HepG2 (cell line): ENCODE results near the gene SPI1. TPM values are rescaled to one million over a fixed set of nuclear protein-coding genes. Genes with fewer than 3 reads are reported as not detected.

ENCODE experiments used
- ATAC-seq: fragments of 200-7000 bp; cut with Tn5 transposase; 3 replicates; pipeline ENCODE4 v1.9.1; 2020; ENCODE audit warnings: mild to moderate bottlenecking, moderate library complexity
- BruUV-seq: library from RNA; stranded (reverse); fragments of 400-500 nt; replicated peaks from 2 replicates; lab custom pipeline; 2021; lab: Mats Ljungman, UMichigan
- CTCF ChIA-PET: fragments of 300-600 bp; formaldehyde crosslinking; extraction: SDS; loops from one replicate; lab custom pipeline; 2021; ENCODE audit warnings: low total read pairs, inconsistent platforms, low intra/inter-chr PET ratio; lab: Yijun Ruan, JAX
- POLR2A ChIA-PET: fragments of 350-600 bp; sonication (Branson Sonifier 250); formaldehyde crosslinking; loops from one replicate; lab custom pipeline; 2020; ENCODE audit warnings: antibody characterized with exemption, inconsistent platforms; lab: Yijun Ruan, JAX
- DNase-seq: peaks from one replicate; pipeline ENCODE4 v3.0.0-alpha.2; 2015; ENCODE audit warnings: low spot score
- FAIRE-seq: peaks from 3 replicates; lab custom pipeline; 2011; peaks lifted over from hg19 to GRCh38; lab: Jason Lieb, UNC
- H2AFZ ChIP-seq: one replicate; pipeline ENCODE4 v1.6.1; 2011; ENCODE audit warnings: low read length, inconsistent platforms
- H3K27ac ChIP-seq: fragments of 300-600 bp; 3 replicates; pipeline ENCODE4 v1.8.0; 2011; ENCODE audit warnings: mixed run types, mild to moderate bottlenecking, mixed read lengths, low read length, inconsistent platforms; ENCODE audit not compliant: insufficient read depth; ENCODE audit errors: extremely low read length
- H3K27me3 ChIP-seq, 2 experiments: fragments of 200-600 bp in 1 of 2; 2 replicates in 1 of 2; 3 replicates in 1 of 2; pipeline versions ENCODE4 v1.6.0 to v1.8.0; 2011; ENCODE audit warnings: low read length in 2 of 2, mild to moderate bottlenecking in 2 of 2, moderate library complexity in 2 of 2, inconsistent platforms in 1 of 2; ENCODE audit not compliant: insufficient read depth in 2 of 2, control insufficient read depth in 1 of 2
- H3K36me3 ChIP-seq, 2 experiments: fragments of 200-600 bp in 1 of 2; replicated peaks in 1 of 2; 2 replicates in 1 of 2; 3 replicates in 1 of 2; pipeline versions ENCODE4 v1.5.1 to v1.8.0; 2011; ENCODE audit warnings: low read length in 2 of 2, inconsistent platforms in 1 of 2; ENCODE audit not compliant: insufficient read depth in 2 of 2, control insufficient read depth in 1 of 2
- H3K4me1 ChIP-seq: 2 replicates; pipeline ENCODE4 v1.5.1; 2012; ENCODE audit warnings: low read length, inconsistent platforms; ENCODE audit not compliant: insufficient read depth
- H3K4me2 ChIP-seq: 2 replicates; pipeline ENCODE4 v1.6.0; 2011; ENCODE audit warnings: low read depth, low read length, inconsistent platforms
- H3K4me3 ChIP-seq, 3 experiments: fragments of 200-600 bp in 1 of 3; sonication (generic), shearing (Covaris generic) in 1 of 3; replicated peaks in 1 of 3; 2 replicates each; pipeline ENCODE4 v1.5.1; 2011 to 2016; ENCODE audit warnings: low read length in 3 of 3, inconsistent platforms in 2 of 3, low read depth in 2 of 3, mild to moderate bottlenecking in 2 of 3, control low read depth in 1 of 3, mixed read lengths in 1 of 3; ENCODE audit not compliant: insufficient read depth in 1 of 3
- H3K79me2 ChIP-seq: one replicate; pipeline ENCODE4 v1.6.1; 2011; ENCODE audit warnings: low read length, inconsistent platforms; ENCODE audit not compliant: insufficient read depth
- H3K9ac ChIP-seq: 2 replicates; pipeline ENCODE4 v1.6.0; 2011; ENCODE audit warnings: mild to moderate bottlenecking, low read depth, low read length, inconsistent platforms; ENCODE audit not compliant: insufficient read depth
- H3K9me3 ChIP-seq: 2 replicates; pipeline ENCODE4 v1.5.1; 2012; ENCODE audit warnings: mild to moderate bottlenecking, low read length
- H4K20me1 ChIP-seq: 2 replicates; pipeline ENCODE4 v1.6.0; 2011; ENCODE audit warnings: inconsistent platforms, mild to moderate bottlenecking, low read length, moderate library complexity; ENCODE audit not compliant: insufficient read depth
- DPF2 ChIP-seq: sonication (generic); formaldehyde crosslinking; IDR thresholded peaks from 2 replicates; pipeline ENCODE4 v1.4.0; 2020; ENCODE audit warnings: mild to moderate bottlenecking, low read depth, missing genetic modification reagents, borderline replicate concordance
- IRF2 ChIP-seq: IDR thresholded peaks from 2 replicates; pipeline ENCODE4 v1.6.1; 2018; ENCODE audit warnings: missing genetic modification reagents, missing compliant biosample characterization
- LCORL ChIP-seq, 2 experiments: fragments of 450-650 bp in 1 of 2; sonication (generic) in 1 of 2; formaldehyde crosslinking in 1 of 2; IDR thresholded peaks; 2 replicates each; pipeline versions ENCODE4 v1.5.0 to v1.6.1; 2017 to 2020; ENCODE audit warnings: antibody characterized with exemption in 1 of 2, missing genetic modification reagents in 1 of 2
- NR2F6 ChIP-seq, 2 experiments: IDR thresholded peaks; 2 replicates each; pipeline ENCODE4 v1.6.1; 2016; ENCODE audit warnings: antibody characterized with exemption in 1 of 2, mild to moderate bottlenecking in 1 of 2
- PATZ1 ChIP-seq: sonication (generic); formaldehyde crosslinking; IDR thresholded peaks from 2 replicates; pipeline ENCODE4 v1.4.0; 2020; ENCODE audit warnings: missing genetic modification reagents
- RAD21 ChIP-seq: fragments of 450-650 bp; formaldehyde crosslinking; IDR thresholded peaks from 2 replicates; pipeline ENCODE4 v1.5.0; 2020; ENCODE audit warnings: mild to moderate bottlenecking
- RFXANK ChIP-seq: IDR thresholded peaks from 2 replicates; pipeline ENCODE4 v1.6.1; 2016
- SAP130 ChIP-seq: IDR thresholded peaks from 2 replicates; pipeline ENCODE4 v1.6.1; 2016; ENCODE audit warnings: low read depth
- SOX5 ChIP-seq: IDR thresholded peaks from 2 replicates; pipeline ENCODE4 v1.6.1; 2016; ENCODE audit warnings: borderline replicate concordance
- TCF7L2 ChIP-seq: IDR thresholded peaks from 2 replicates; pipeline ENCODE4 v1.6.1; 2011; ENCODE audit warnings: mild to moderate bottlenecking, low read depth, low read length, moderate library complexity
- THAP8 ChIP-seq: sonication (generic); formaldehyde crosslinking; IDR thresholded peaks from 2 replicates; pipeline ENCODE4 v1.5.1; 2020; ENCODE audit warnings: missing genetic modification reagents, mild to moderate bottlenecking, borderline replicate concordance
- XRCC5 ChIP-seq: fragments of 200-400 bp; formaldehyde crosslinking; optimal IDR thresholded peaks from 2 replicates; pipeline ENCODE3; 2017; ENCODE audit warnings: mild to moderate bottlenecking, low read length
- ZNF180 ChIP-seq: sonication (generic); formaldehyde crosslinking; IDR thresholded peaks from 2 replicates; pipeline ENCODE4 v1.4.0; 2020; ENCODE audit warnings: low read depth, missing genetic modification reagents, borderline replicate concordance
- ZNF484 ChIP-seq: sonication (generic); formaldehyde crosslinking; IDR thresholded peaks from 2 replicates; pipeline ENCODE4 v1.5.1; 2020; ENCODE audit warnings: mild to moderate bottlenecking, low read depth, missing genetic modification reagents, borderline replicate concordance
- ZNF501 ChIP-seq: sonication (generic); formaldehyde crosslinking; IDR thresholded peaks from 2 replicates; pipeline ENCODE4 v1.5.1; 2020; ENCODE audit warnings: mild to moderate bottlenecking, moderate library complexity, missing genetic modification reagents
- ZNF562 ChIP-seq: sonication (generic); formaldehyde crosslinking; IDR thresholded peaks from 2 replicates; pipeline ENCODE4 v1.8.0; 2022; ENCODE audit warnings: missing genetic modification reagents, borderline replicate concordance
- ZNF792 ChIP-seq: IDR thresholded peaks from 2 replicates; pipeline ENCODE4 v1.6.1; 2016
- ZSCAN30 ChIP-seq: sonication (generic); formaldehyde crosslinking; IDR thresholded peaks from 2 replicates; pipeline ENCODE4 v1.5.0; 2020; ENCODE audit warnings: mild to moderate bottlenecking, missing genetic modification reagents
- WGBS: methylation state at CpG from one replicate; pipeline ENCODE4 v1.1.6; 2017; ENCODE audit warnings: low lambda C conversion rate; 5-methylcytosine and 5-hydroxymethylcytosine counted together
- in situ Hi-C: cut with HindIII; loops from 2 replicates; pipeline ENCODE4 v1.10.0; 2017; ENCODE audit warnings: low pct_unique_long_range_greater_than_20kb; ENCODE audit not compliant: extremely low pct_ligation_motif_present
- intact Hi-C: fragments of 100-400 bp; cut with micrococcal nuclease; formaldehyde crosslinking; loops from one replicate; pipeline ENCODE4 v1.10.0; 2022; ENCODE audit not compliant: unreplicated experiment
- polyA plus RNA-seq, 8 experiments: library from polyadenylated mRNA; depleted of rRNA in 3 of 8; stranded (reverse) in 7 of 8; unstranded in 1 of 8; fragments of >200 nt; fragmentation: Illumina TruSeq in 4 of 8; extraction: Trizol in 4 of 8; gene quantifications; 2 replicates each; pipeline versions ENCODE4 v1.2.1 to v1.2.3, GENCODE V29; 2011 to 2016; ENCODE audit warnings: low read depth in 4 of 8, missing spikeins in 1 of 8, mixed read lengths in 1 of 8; ENCODE audit not compliant: insufficient read depth in 1 of 8
- total RNA-seq, 5 experiments: library from RNA; depleted of rRNA; stranded (reverse); fragments of >200 nt; fragmentation: Illumina TruSeq; extraction: Trizol; gene quantifications; 2 replicates each; pipeline ENCODE4 v1.2.3, GENCODE V29; 2016; ENCODE audit warnings: low read depth in 1 of 5
- TF ChIP-seq, protein P1 (sequence below): sonication (generic); formaldehyde crosslinking; conservative IDR thresholded peaks from 2 replicates; pipeline ENCODE4 v1.8.0; 2022; ENCODE audit warnings: missing genetic modification reagents
- TF ChIP-seq, protein P2 (sequence below): sonication (generic); IDR thresholded peaks from 2 replicates; pipeline ENCODE4 v1.6.1; 2016; ENCODE audit warnings: low read depth, borderline replicate concordance

The SPI1 gene
- total and polyA plus RNA-seq, 2 of the 13 experiments (the other 11 are each of a cell fraction or from before 2014, with no cell fraction given) = not detected

- no peak for TF ChIP-seq TCF7L2
- no peak for TF ChIP-seq ZNF562 (CRISPR knock-in tag)
- TF ChIP-seq RAD21 (CRISPR knock-in tag) = no peak
- no peak for TF ChIP-seq PATZ1 (CRISPR knock-in tag)
- TF ChIP-seq ZSCAN30 = no peak
- TF ChIP-seq NR2F6 (IDR thresholded peaks at IDR 0.05) = no peak
- no peak for TF ChIP-seq NR2F6 (CRISPR knock-in tag; IDR thresholded peaks at IDR 0.05)
- no peak for TF ChIP-seq ZNF501 (CRISPR knock-in tag)
- no peak for TF ChIP-seq XRCC5
- no peak for TF ChIP-seq ZNF484
- no peak for TF ChIP-seq LCORL (IDR thresholded peaks at IDR 0.05)
- TF ChIP-seq LCORL (CRISPR knock-in tag; IDR thresholded peaks at IDR 0.05) = no peak
- TF ChIP-seq IRF2 (CRISPR knock-in tag) = no peak
- TF ChIP-seq DPF2 = no peak
- TF ChIP-seq, all 625 proteins: peak for 0
Observed at GRCh38 chr11:47391077-47391583, 12.8 kb upstream of the SPI1 start (continued).

- Histone ChIP-seq H3K79me2 (no peaks in the 10 kb centered on the region), H3K4me1 (peaks cover 58% of the 10 kb centered on the region), H3K4me3 (no peak overlapping the region), H3K9me3 (no peaks in the 10 kb centered on the region), H2AFZ (no peak overlapping the region), H3K36me3 (no peaks in the 10 kb centered on the region), H3K27me3 (peaks cover 0 to 5% of the 10 kb centered on the region in 2 experiments; a peak in 2 of 5 replicates), H3K9ac (no peak overlapping the region), H3K27ac (no peak overlapping the region), H4K20me1 (no peaks in the 10 kb centered on the region), H3K4me2 (no peak overlapping the region)
- ATAC-seq = no peak
- FAIRE-seq = no peak
- POLR2A ChIA-PET = no interaction called here
- DNase-seq = no peak
- CTCF ChIA-PET = no interaction called here
- no TSS peak for BruUV-seq
- intact Hi-C loops (no loop called here), in situ Hi-C loops (no loop called here)
- WGBS = 83% methylated on average over 6 of the region's 6 CpGs
- TF ChIP-seq THAP8 (CRISPR knock-in tag) = no peak
- TF ChIP-seq, protein P1, sequence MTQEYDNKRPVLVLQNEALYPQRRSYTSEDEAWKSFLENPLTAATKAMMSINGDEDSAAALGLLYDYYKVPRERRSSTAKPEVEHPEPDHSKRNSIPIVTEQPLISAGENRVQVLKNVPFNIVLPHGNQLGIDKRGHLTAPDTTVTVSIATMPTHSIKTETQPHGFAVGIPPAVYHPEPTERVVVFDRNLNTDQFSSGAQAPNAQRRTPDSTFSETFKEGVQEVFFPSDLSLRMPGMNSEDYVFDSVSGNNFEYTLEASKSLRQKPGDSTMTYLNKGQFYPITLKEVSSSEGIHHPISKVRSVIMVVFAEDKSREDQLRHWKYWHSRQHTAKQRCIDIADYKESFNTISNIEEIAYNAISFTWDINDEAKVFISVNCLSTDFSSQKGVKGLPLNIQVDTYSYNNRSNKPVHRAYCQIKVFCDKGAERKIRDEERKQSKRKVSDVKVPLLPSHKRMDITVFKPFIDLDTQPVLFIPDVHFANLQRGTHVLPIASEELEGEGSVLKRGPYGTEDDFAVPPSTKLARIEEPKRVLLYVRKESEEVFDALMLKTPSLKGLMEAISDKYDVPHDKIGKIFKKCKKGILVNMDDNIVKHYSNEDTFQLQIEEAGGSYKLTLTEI (CRISPR knock-in tag) = no peak
- TF ChIP-seq, protein P2, sequence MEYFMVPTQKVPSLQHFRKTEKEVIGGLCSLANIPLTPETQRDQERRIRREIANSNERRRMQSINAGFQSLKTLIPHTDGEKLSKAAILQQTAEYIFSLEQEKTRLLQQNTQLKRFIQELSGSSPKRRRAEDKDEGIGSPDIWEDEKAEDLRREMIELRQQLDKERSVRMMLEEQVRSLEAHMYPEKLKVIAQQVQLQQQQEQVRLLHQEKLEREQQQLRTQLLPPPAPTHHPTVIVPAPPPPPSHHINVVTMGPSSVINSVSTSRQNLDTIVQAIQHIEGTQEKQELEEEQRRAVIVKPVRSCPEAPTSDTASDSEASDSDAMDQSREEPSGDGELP = no peak
- no peak for TF ChIP-seq SOX5 (CRISPR knock-in tag)
- TF ChIP-seq RFXANK = no peak
- TF ChIP-seq ZNF792 = no peak
- no peak for TF ChIP-seq SAP130 (CRISPR knock-in tag)
- TF ChIP-seq ZNF180 (CRISPR knock-in tag) = no peak
Observed at GRCh38 chr11:47390422-47390760, 12.0 kb upstream of the SPI1 start.
